H1 (cell line): ENCODE measurements around the gene CSNK2A3. TPM values are rescaled to one million over a fixed set of nuclear protein-coding genes. Genes with fewer than 3 reads are reported as not detected.

Experiments used
- CTBP2 ChIP-seq: IDR thresholded peaks from 2 replicates; pipeline ENCODE4 v1.7.0; 2011; ENCODE audit warnings: borderline replicate concordance, mild to moderate bottlenecking, moderate library complexity, mixed read lengths, low read length; ENCODE audit not compliant: insufficient read depth, insufficient read length
- HDAC6 ChIP-seq: IDR thresholded peaks from one replicate; pipeline ENCODE4 v1.7.1; 2012; ENCODE audit warnings: low read depth, mild to moderate bottlenecking, inconsistent platforms, low read length, moderate library complexity
- RBBP5 ChIP-seq: IDR thresholded peaks from 2 replicates; pipeline ENCODE4 v1.7.1; 2012; ENCODE audit warnings: low read depth, mild to moderate bottlenecking, inconsistent platforms, low read length, moderate library complexity, borderline replicate concordance
- TCF12 ChIP-seq: IDR thresholded peaks from 2 replicates; pipeline ENCODE4 v1.6.1; 2011; ENCODE audit warnings: low read depth, mild to moderate bottlenecking, low read length
- polyA plus RNA-seq, 7 experiments: library from polyadenylated mRNA; depleted of rRNA in 3 of 7; stranded (reverse) in 5 of 7; unstranded in 2 of 7; fragments of >200 nt in 5 of 7; fragments of 200-250 nt in 2 of 7; gene quantifications; 1 replicate in 5 of 7; 2 replicates in 1 of 7; 4 replicates in 1 of 7; pipeline versions ENCODE4 v1.2.1 to v1.2.3, GENCODE V29; 2011 to 2013; ENCODE audit warnings: missing spikeins in 2 of 7, mixed read lengths in 2 of 7
- total RNA-seq: library from RNA; stranded (reverse); fragmentation: NEBNext Ultra II Directional; extraction: Animal tissue kit (Norgen Biotek cat#: 25700); gene quantifications from 2 replicates; pipeline ENCODE4 v1.2.1, GENCODE V29; 2021

The CSNK2A3 gene
- total and polyA plus RNA-seq, 2 of the 8 experiments (the other 6 are each of a cell fraction or from before 2014, with no cell fraction given), result 0.69 to 1.0 TPM

DNA sequence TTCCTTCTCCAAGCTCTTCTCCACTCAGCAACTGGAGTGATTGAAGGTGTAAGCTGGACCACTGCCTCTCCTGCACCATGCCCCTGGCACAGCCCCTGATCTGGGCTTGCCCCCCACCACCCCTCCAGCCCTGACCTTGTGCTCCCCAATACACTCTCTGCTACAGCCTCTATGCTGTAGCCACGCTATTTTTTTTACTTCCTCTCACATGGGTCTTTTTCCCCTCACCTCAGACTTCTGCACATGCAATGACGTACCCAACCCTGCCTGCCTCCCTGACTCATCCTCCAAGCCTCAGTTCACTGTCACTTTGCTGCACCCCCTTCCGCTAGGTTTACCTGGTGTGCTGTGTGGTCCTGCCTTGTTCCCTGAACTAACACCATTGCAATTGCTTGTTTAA lies 9.0 kb downstream of the CSNK2A3 start (continued):
- TF ChIP-seq RBBP5 (no peak), TCF12 (no peak), CTBP2 (no peak), HDAC6 (no peak)
